Mesendoderm (in vitro differentiated cells): ENCODE results near the gene ANO7.

Source experiments
- DNase-seq: peaks from one replicate; pipeline ENCODE4 v3.0.0; 2013
- H2AK5ac ChIP-seq: 2 replicates; pipeline ENCODE4 v1.6.1; 2013; ENCODE audit warnings: low read length, inconsistent platforms
- H2BK120ac ChIP-seq: 2 replicates; pipeline ENCODE4 v1.6.1; 2013; ENCODE audit warnings: low read depth, mild to moderate bottlenecking, low read length, moderate library complexity, mixed read lengths
- H2BK15ac ChIP-seq: replicated peaks from 2 replicates; pipeline ENCODE4 v1.6.1; 2013; ENCODE audit warnings: low read depth, mild to moderate bottlenecking, moderate library complexity
- H2BK5ac ChIP-seq: 2 replicates; pipeline ENCODE4 v1.6.1; 2013; ENCODE audit warnings: low read length, inconsistent platforms
- H3K18ac ChIP-seq: 2 replicates; pipeline ENCODE4 v1.6.1; 2013; ENCODE audit warnings: mild to moderate bottlenecking, low read length, mixed read lengths
- H3K23ac ChIP-seq: one replicate; pipeline ENCODE4 v1.6.1; 2013; ENCODE audit warnings: low read length
- H3K27ac ChIP-seq: 2 replicates; pipeline ENCODE4 v1.5.1; 2013; ENCODE audit warnings: low read depth, mild to moderate bottlenecking, inconsistent platforms, low read length, moderate library complexity
- H3K27me3 ChIP-seq: 2 replicates; pipeline ENCODE4 v1.6.1; 2013; ENCODE audit warnings: low read length, control low read depth, mild to moderate bottlenecking, inconsistent platforms; ENCODE audit not compliant: insufficient read depth, poor library complexity
- H3K36me3 ChIP-seq: 2 replicates; pipeline ENCODE4 v1.6.1; 2013; ENCODE audit warnings: low read length, inconsistent platforms; ENCODE audit not compliant: control insufficient read depth, insufficient read depth
- H3K4ac ChIP-seq: one replicate; pipeline ENCODE4 v1.6.1; 2013; ENCODE audit warnings: low read depth, mild to moderate bottlenecking, low read length, moderate library complexity
- H3K4me1 ChIP-seq: 2 replicates; pipeline ENCODE4 v1.6.1; 2013; ENCODE audit warnings: low read depth, low read length, inconsistent platforms; ENCODE audit not compliant: control insufficient read depth
- H3K4me2 ChIP-seq: 2 replicates; pipeline ENCODE4 v1.6.1; 2013; ENCODE audit warnings: low read length
- H3K4me3 ChIP-seq: 2 replicates; pipeline ENCODE4 v1.5.1; 2013; ENCODE audit warnings: mild to moderate bottlenecking, low read length
- H3K56ac ChIP-seq: one replicate; pipeline ENCODE4 v1.6.1; 2013; ENCODE audit warnings: low read length
- H3K79me1 ChIP-seq: 2 replicates; pipeline ENCODE4 v1.6.1; 2013; ENCODE audit warnings: low read length, inconsistent platforms
- H3K79me2 ChIP-seq: 2 replicates; pipeline ENCODE4 v1.6.1; 2013; ENCODE audit warnings: mild to moderate bottlenecking, low read length; ENCODE audit not compliant: control insufficient read depth, insufficient read depth
- H3K9ac ChIP-seq: 2 replicates; pipeline ENCODE4 v1.6.1; 2013; ENCODE audit warnings: low read length, inconsistent platforms
- H4K5ac ChIP-seq: one replicate; pipeline ENCODE4 v1.6.1; 2013; ENCODE audit warnings: low read length
- H4K8ac ChIP-seq: one replicate; pipeline ENCODE4 v1.6.1; 2013; ENCODE audit warnings: low read depth, mild to moderate bottlenecking, control low read depth, low read length, moderate library complexity
- WGBS: extraction: QIAGEN DNeasy Blood & Tissue Kit; methylation state at CpG from one replicate; pipeline ENCODE4 v1.1.7; 2013; ENCODE audit warnings: low lambda C conversion rate, missing lambda C conversion rate; ENCODE audit not compliant: insufficient coverage; ENCODE audit errors: extremely low coverage; 5-methylcytosine and 5-hydroxymethylcytosine counted together

Gene ANO7

GRCh38 chr2:241225983-241226382 is 37.5 kb downstream of the ANO7 start:
- Histone ChIP-seq H3K79me1 (no peaks in the 10 kb centered on the region), H4K8ac (no peak overlapping the region), H3K27ac (no peak overlapping the region), H3K4me3 (no peak overlapping the region), H2BK5ac (no peak overlapping the region), H3K56ac (no peak overlapping the region), H3K79me2 (no peaks in the 10 kb centered on the region), H2BK15ac (no peak overlapping the region), H3K9ac (no peak overlapping the region), H2AK5ac (no peak overlapping the region), H2BK120ac (no peak overlapping the region), H3K4me1 (no peaks in the 10 kb centered on the region), H3K4me2 (no peak overlapping the region), H3K4ac (no peak overlapping the region), H3K23ac (no peak overlapping the region), H3K27me3 (no peaks in the 10 kb centered on the region), H4K5ac (no peak overlapping the region), H3K18ac (no peak overlapping the region), H3K36me3 (peaks cover 14% of the 10 kb centered on the region)
- DNase-seq: no peak
- WGBS: no CpG with 5 or more reads among the region's 16 CpGs

- H3K18ac ChIP-seq: no peak overlapping the region
- no peak overlapping the region for H3K4me3 ChIP-seq
- no peak overlapping the region for H2AK5ac ChIP-seq
- WGBS: no CpG with 5 or more reads among the region's 19 CpGs
- H3K79me2 ChIP-seq: no peaks in the 10 kb centered on the region
- no peak overlapping the region for H4K8ac ChIP-seq
- peaks cover 14% of the 10 kb centered on the region for H3K36me3 ChIP-seq
- H3K27ac ChIP-seq: no peak overlapping the region
- H4K5ac ChIP-seq: no peak overlapping the region
- H3K4ac ChIP-seq: no peak overlapping the region
- H2BK120ac ChIP-seq: no peak overlapping the region
- H3K27me3 ChIP-seq: no peaks in the 10 kb centered on the region
- H2BK5ac ChIP-seq: no peak overlapping the region
- H3K79me1 ChIP-seq: no peaks in the 10 kb centered on the region
- no peak overlapping the region for H3K9ac ChIP-seq
- no peak overlapping the region for H3K4me2 ChIP-seq
- H3K56ac ChIP-seq: no peak overlapping the region
- no peak overlapping the region for H3K23ac ChIP-seq
- H2BK15ac ChIP-seq: no peak overlapping the region
- no peaks in the 10 kb centered on the region for H3K4me1 ChIP-seq
- DNase-seq: no peak
Observed at GRCh38 chr2:241226723-241227572, 38.5 kb downstream of the ANO7 start.

GRCh38 chr2:241227594-241227993 is 39.1 kb downstream of the ANO7 start:
- no peaks in the 10 kb centered on the region for H3K27me3 ChIP-seq
- H3K9ac ChIP-seq: no peak overlapping the region
- H3K4me1 ChIP-seq: no peaks in the 10 kb centered on the region
- no peak overlapping the region for H3K4me3 ChIP-seq
- no peak overlapping the region for H2BK15ac ChIP-seq
- no peak for DNase-seq
- H4K8ac ChIP-seq: no peak overlapping the region
- no peaks in the 10 kb centered on the region for H3K79me1 ChIP-seq
- peaks cover 14% of the 10 kb centered on the region for H3K36me3 ChIP-seq
- H2BK5ac ChIP-seq: no peak overlapping the region
- no peak overlapping the region for H3K56ac ChIP-seq
- no CpG with 5 or more reads among the region's 8 CpGs for WGBS
- no peak overlapping the region for H3K27ac ChIP-seq
- H3K4me2 ChIP-seq: no peak overlapping the region
- H3K18ac ChIP-seq: no peak overlapping the region
- H3K79me2 ChIP-seq: no peaks in the 10 kb centered on the region
- no peak overlapping the region for H3K4ac ChIP-seq
- H2BK120ac ChIP-seq: no peak overlapping the region
- no peak overlapping the region for H2AK5ac ChIP-seq
- H4K5ac ChIP-seq: no peak overlapping the region
- H3K23ac ChIP-seq: no peak overlapping the region

- Histone ChIP-seq H3K23ac (no peak overlapping the region), H3K36me3 (peaks cover 14% of the 10 kb centered on the region), H3K4me1 (no peaks in the 10 kb centered on the region), H4K8ac (no peak overlapping the region), H4K5ac (no peak overlapping the region), H3K18ac (no peak overlapping the region), H3K56ac (no peak overlapping the region), H3K4me2 (no peak overlapping the region), H2BK5ac (no peak overlapping the region), H3K27ac (no peak overlapping the region), H3K79me2 (no peaks in the 10 kb centered on the region), H3K27me3 (no peaks in the 10 kb centered on the region), H3K79me1 (no peaks in the 10 kb centered on the region), H3K4ac (no peak overlapping the region), H2AK5ac (no peak overlapping the region), H2BK120ac (no peak overlapping the region), H3K9ac (no peak overlapping the region), H2BK15ac (no peak overlapping the region), H3K4me3 (no peak overlapping the region)
- no CpG with 5 or more reads among the region's 26 CpGs for WGBS
- peak; percentile 63 for DNase-seq
Observed at GRCh38 chr2:241228081-241228859, 39.8 kb downstream of the ANO7 start.

- Histone ChIP-seq H3K27me3 (no peaks in the 10 kb centered on the region), H3K4me1 (no peaks in the 10 kb centered on the region), H3K56ac (no peak overlapping the region), H3K9ac (no peak overlapping the region), H3K36me3 (peaks cover 18% of the 10 kb centered on the region), H2BK15ac (no peak overlapping the region), H4K8ac (no peak overlapping the region), H3K4me2 (no peak overlapping the region), H3K27ac (no peak overlapping the region), H2BK120ac (no peak overlapping the region), H2BK5ac (no peak overlapping the region), H3K4ac (no peak overlapping the region), H4K5ac (no peak overlapping the region), H3K79me1 (no peaks in the 10 kb centered on the region), H3K23ac (no peak overlapping the region), H2AK5ac (no peak overlapping the region), H3K18ac (no peak overlapping the region), H3K4me3 (no peak overlapping the region), H3K79me2 (no peaks in the 10 kb centered on the region)
- WGBS: no CpG with 5 or more reads among the region's 20 CpGs
- no peak for DNase-seq
Observed at GRCh38 chr2:241228860-241229516, 40.5 kb downstream of the ANO7 start.
